ENCODE results near the gene PLEKHM3.

Gene PLEKHM3, protein sequence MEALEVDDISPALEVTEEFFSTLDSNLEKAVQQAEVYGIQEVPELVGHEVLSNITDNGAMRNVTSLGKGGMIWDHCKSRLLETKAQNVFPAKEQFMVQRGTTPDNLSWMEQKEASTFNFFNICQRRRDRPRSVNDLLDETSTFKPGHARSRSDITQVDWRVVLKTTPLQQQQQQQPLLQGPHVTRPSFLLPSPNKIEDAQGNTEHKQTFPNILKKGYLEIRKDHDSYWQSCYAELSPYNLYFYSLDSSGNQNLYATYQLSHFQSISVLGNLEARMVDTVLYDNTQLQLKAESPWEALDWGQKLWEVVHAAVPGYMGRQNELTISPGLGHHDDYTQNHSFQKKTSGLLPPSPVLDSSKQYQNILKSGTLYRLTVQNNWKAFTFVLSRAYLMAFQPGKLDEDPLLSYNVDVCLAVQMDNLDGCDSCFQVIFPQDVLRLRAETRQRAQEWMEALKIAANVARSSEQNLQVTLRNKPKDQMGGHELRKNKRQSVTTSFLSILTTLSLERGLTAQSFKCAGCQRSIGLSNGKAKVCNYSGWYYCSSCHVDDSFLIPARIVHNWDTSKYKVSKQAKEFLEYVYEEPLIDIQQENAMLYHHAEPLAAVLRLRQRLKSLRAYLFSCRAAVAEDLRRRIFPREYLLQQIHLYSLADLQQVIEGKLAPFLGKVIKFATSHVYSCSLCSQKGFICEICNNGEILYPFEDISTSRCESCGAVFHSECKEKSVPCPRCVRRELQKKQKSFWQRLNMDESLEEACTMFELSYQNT

DNA sequence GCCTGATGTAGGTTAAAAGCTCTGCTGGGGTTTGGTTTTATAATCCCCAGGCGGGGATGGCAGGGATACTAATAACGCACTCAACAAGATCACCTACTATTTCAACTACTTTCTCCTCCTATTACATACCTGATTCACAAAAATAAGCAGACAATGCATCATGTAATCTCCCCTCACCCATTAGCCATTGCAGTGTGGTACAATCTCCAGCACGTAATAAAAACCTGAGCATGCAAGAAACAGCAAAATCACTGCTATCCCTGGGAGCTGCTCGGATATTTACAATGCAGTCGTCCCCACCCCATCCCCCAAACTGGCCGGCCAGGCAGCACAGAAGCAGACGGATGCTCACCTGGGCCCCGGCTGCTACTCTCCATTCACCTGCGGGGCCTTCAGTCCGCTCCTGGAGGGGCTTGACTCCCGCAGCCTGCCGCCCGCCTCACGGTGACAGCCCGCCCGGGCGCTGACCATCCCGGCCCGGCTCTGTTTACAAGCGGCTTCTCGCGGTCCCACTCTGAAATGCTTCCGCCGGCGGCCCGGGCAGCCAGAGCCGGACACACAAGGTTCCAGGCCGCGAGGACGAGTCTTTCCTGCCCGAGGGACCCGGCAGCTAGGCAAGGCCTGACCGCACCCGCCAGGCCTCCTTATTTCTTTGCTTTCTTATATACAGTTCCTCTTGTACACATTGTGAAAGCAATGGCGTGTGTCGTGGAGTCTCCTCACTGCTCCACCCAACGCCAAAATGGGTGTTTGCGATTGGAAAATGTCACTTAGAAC lies at the start of gene PLEKHM3:
Gene PLEKHM3, minus strand, starts transcription at position 491 of the 777 bp plus-strand sequence. CDS start 23,888 bp downstream, outside the sequence.
- DNase-seq (ENCODE audit: low read depth in 2 of 2): peak; percentile 66 to 68

DNA sequence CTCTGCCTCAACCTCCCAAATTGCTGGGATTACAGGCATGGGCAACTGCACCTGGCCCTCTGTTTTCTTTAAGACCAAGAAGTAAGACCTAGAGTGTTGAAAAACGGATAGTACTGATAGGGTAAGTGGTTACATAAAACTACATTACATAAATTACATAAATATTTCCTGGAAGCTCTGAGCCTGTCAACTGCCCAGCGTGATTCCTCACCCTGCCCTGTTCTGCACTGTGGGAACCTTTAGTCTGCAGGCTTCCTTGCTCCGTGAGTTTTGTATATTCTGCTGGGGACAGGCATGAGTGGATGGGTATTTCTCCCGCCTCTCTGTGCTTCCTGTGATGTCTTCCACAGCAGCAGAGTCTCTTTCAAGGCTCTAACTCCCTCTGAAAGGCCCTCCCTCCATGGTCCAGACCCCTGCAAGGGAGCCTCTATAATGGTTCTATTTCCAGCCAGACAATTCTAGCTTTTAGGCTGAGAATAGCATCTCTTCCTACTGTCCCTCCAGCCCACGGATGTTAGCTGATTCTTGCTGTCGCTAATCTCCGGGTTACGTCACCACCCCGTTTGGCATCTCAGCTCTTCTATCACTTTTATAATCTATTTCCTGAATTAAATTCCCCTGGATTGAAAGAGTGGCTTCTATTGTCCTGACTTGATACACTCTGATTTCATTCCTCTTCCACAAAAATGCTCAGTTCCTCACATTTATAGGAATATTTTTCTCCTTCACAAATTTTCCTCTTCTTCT lies 49.5 kb upstream of the PLEKHM3 start:
- DNase-seq (ENCODE audit: low read depth in 2 of 2): no peak

DNA sequence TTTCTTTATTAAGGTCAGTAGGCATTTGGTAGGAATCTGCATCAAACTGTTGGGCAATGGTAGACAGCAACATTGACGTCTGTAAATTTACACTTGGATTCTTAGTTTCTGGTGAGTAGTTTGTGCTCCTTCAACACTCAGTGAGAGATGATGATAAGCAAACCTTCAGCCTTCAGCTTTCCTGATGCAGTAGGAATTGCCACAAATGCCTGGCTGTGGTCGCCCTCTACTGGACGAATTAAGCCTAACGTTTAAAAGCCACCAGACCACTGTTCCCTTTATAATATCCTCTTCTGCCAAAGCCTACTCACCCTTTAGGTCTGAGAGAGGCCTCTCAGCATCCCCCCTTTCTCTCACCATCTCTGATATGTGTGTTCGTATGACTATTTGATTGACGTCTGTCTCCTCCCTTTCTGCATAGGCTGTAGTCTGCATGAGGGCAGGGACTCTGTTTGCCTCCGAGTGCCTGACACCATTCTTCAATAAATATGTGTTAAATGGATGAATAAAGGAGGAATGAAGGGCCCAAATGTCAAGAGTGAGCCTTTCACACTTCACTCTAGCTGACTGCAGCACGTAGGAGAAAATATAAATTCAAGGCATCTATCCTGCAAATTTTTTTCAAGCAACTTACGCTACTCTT lies 47.0 kb upstream of the PLEKHM3 start:
- DNase-seq (ENCODE audit: low read depth in 2 of 2): peak; percentile 19 to 38

DNA sequence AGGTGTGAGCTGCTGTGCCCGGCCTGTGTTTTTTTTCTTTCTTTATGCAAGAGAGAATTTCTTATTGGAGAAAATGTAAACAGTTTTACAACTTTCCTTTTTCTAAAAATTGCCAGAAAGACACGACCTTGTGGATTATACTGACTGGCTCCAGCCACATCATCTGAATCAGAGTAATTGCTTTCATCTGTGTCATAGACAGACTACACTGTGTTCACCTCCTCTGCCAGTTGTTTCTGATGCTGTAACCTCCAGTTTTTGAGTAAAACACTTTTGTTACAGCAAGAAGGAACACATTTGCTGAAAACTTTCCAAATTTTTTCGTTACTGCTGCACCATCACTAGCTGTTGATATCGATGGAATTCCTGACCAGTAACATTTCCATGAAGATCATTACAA lies 43.9 kb upstream of the PLEKHM3 start:
- no peak for DNase-seq (ENCODE audit: low read depth in 2 of 2)

DNA sequence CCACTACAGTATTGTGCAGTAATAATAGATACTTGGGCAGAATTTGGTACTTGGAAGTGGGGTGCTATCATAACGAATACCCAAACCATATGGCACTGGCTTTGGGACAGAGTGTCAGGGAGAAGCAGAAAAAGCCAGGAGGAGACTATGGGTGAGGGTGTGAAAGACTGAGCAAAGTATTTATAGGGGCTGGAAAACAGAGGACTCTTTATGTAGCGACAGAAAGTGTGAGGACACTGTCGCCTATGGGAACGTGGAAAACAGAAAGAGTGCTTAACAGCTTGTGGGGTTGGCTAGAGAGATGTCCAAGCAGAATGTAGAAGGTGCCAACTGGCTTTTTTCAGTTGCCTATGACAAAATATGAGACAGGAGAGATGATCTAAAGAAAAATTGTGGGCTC lies 40.7 kb upstream of the PLEKHM3 start:
- DNase-seq (ENCODE audit: low read depth in 2 of 2): no peak

DNA sequence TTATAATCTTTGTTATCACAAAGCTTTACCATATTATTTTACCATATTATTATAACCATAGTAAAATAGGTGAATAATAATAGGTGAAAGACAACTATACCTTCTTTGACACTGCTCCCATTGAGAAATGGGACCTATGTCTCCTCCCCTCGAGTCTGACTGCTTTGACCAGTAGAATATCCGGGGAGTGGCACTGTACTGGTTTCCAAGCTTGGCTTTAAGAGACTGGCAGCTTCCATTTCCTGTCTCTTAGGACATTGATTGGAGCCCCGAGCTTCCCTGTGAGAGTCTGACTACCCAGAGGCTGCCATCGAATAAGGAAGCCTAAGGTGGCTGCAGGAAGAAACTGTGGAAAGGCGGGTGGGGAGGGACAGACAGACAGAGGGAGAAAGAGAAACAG lies 40.1 kb upstream of the PLEKHM3 start:
- DNase-seq (ENCODE audit: low read depth in 2 of 2): no peak

DNA sequence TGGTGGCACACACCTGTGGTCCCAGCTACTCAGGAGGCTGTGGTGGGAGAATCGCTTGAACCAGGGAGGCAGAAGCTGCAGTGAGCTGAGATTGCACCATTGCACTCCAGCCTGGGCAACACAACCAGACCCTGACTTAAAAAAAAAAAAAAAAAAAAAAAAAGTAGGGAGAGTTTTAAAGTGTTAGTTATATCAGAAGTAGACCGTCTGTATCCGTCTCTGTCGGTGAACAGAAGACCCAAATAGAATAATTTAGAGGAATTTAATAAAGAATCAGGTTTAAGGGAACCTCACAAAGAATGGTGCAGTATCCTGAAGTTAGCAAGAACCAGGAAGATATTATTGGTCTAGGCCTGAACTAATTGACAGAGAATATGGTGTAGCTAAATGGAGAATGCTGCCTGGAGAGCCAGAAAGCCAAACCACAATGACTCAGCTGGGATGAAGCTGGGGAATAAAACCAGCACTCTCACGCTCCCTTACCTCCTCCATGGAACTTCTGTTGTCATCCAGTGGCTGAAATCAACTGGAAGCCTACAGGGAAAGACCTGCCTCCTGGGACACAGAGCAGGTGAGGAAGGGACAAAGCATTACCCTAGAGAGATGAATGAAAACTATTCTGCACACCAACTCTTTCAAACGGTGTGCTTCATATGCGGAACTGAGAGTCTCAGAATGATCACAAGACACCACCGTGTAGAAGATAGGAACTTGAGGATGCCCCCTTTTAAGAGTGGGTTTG lies 39.1 kb upstream of the PLEKHM3 start:
- no peak for DNase-seq (ENCODE audit: low read depth in 2 of 2)

DNA sequence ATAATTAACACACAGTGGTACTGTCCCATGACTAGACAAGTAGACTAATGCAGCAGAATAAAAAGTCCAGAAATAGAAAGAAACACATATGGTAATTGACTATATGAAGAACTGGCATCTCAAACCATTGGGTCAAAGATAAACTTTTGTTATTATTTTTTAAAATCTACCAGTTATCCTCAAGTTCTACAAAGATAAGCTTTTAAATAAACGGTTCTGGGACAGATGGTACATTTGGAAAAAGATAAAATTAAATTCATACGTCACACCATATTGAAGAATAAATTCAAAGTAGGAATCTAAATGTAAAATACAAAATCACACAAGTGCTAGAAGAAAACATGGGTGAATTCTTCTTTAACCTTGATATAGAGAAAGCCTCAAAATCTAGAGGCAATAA lies 37.6 kb upstream of the PLEKHM3 start:
- no peak for DNase-seq (ENCODE audit: low read depth in 2 of 2)

DNA sequence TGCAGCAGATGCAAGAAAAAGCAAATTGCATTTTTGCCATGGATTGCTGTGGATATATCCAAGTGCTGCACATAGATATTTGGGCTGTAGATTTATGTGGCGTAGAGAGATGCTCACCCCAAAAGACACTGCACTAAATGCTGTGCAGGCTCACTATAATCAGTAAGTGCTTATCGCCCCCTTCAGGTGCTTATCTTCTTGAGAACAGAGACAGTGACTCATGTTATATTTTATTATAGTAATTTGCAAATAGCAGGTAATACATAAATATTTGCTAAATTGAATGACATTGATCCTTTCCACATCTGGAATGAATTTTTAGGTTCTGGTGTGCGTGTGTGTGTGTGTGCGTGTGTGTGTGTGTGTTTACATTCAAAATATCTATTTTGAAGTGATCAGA lies 36.8 kb upstream of the PLEKHM3 start:
- no peak for DNase-seq (ENCODE audit: low read depth in 2 of 2)

DNA sequence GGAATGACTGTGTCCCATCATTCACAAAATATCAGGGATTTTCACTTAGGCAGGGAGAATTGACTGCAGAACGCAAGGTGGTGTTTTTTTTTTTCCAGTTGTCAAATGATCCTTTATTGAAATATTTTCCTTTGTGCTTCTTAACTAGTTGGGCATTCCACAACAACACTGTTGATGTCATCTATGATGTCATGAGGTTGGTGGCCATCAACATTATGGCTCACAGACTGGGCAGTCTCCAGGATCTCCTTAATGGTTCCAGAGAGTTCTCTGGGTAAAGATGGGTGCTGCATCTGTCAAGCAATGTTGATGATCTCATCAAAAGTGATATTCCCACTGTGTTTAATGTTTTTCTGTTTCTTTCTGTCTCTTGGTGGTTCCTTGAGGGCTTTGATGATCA lies 31.8 kb upstream of the PLEKHM3 start:
- DNase-seq (ENCODE audit: low read depth in 2 of 2): no peak

DNA sequence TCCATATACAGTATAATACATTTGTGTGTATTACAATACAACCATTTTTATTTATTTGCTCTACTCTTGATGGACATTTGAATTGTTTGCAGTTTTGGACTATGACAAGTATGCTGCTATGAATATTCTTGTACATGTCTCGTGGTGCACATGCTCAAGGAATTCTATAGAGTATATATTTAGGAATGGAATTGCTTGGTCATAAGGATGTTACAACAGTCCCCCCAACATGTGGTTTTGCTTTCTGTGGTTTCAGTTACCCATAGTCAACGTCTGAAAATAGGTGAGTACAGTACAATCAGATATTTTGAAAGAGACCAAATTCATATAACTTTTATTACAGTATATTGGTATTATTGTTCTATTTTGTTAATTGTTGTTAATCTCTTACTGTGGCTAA lies 24.1 kb upstream of the PLEKHM3 start:
- DNase-seq (ENCODE audit: low read depth in 2 of 2): no peak

DNA sequence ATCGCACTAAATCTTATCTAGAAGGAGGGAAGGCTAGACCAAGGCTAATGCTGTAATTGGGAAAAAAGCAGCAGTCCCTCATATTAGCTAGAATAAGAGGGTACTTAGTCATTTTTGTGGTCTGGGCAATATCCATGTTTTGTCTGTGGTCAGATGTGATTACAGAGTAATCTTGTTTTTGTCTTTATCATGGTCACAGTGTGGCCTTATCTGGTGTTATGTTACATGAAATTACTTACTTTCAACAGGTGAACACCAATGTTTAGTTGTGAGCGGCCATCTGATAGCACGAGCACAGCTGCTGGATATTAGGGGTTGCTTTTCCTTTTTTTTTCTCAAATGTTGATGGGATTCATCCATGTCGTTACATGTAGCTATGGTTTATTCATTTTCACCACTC lies 23.7 kb upstream of the PLEKHM3 start:
- no peak for DNase-seq (ENCODE audit: low read depth in 2 of 2)

DNA sequence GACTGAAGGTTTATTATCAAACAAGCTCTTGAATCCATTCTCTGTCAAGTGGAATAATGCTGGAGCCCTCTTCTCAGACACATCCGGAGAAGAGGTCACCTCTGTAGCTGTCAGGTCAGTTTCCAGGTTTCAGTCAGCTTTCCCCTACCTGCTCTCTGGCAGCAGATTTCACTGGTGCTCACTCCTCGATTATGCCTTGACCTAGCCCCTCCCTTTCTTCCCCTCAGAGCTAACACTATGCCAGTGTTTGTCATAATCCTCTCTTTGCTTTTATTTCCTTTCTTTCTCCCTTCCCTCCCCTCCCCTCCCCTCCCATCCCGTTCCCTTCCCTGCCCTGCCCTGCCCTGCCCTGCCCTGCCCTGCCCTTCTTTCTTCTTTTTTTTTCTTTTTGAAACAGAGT lies 22.5 kb upstream of the PLEKHM3 start:
- no peak for DNase-seq (ENCODE audit: low read depth in 2 of 2)

DNA sequence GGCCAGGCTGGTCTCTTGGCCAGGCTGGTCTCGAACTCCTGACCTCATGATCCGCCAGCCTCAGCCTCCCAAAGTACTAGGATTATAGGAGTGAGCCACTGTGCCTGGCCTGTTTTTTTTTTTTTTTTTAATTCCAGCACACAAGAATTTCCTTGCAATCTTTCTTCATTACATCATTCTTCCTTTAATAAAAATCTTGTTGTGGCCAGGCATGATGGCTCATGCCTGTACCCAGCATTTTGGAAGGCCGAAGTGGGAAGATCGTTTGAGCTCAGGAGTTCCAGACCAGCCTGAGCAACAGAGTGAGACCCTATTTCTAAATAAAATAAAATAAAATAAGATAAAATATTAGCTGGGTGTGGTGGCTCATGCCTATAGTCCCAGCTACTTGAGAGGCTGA lies 21.4 kb upstream of the PLEKHM3 start:
- no peak for DNase-seq (ENCODE audit: low read depth in 2 of 2)

DNA sequence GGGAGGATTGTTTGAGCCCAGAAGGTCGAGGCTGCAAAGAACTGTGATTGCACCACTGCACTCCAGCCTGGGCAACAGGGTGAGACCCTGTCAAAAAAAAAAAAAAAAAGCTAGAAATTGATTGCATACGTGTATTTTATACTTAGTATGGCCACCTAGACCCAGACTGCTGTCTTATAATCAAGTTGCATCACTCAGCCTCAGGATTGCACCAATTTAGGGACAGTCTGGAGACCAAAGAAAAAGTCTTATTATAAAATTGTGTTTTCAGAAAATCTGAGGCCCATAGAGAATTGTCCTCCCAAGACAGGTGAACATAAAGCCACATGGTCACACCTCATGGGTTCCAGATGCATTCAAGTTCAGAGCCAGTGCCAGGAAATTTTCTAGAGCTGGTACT lies 17.1 kb upstream of the PLEKHM3 start:
- no peak for DNase-seq (ENCODE audit: low read depth in 2 of 2)

DNA sequence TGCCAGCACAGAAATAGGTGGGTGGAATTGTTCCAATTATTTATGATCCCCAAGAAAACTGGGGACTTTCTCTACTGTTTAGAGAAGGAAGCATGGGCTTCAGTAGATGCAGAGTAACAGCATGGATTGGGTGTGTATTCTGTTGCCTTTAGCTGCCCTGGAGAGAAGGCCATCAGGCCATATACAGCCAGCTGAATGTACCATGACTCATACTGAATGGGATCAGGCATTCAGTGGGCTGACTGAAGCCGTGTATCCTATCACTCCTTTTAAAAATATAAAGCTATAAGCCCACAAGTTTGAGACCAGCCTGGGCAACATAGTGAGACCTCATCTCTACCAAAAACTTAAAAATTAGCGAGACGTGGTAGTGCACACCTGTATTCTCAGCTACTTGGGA lies 16.7 kb upstream of the PLEKHM3 start:
- no peak for DNase-seq (ENCODE audit: low read depth in 2 of 2)

DNA sequence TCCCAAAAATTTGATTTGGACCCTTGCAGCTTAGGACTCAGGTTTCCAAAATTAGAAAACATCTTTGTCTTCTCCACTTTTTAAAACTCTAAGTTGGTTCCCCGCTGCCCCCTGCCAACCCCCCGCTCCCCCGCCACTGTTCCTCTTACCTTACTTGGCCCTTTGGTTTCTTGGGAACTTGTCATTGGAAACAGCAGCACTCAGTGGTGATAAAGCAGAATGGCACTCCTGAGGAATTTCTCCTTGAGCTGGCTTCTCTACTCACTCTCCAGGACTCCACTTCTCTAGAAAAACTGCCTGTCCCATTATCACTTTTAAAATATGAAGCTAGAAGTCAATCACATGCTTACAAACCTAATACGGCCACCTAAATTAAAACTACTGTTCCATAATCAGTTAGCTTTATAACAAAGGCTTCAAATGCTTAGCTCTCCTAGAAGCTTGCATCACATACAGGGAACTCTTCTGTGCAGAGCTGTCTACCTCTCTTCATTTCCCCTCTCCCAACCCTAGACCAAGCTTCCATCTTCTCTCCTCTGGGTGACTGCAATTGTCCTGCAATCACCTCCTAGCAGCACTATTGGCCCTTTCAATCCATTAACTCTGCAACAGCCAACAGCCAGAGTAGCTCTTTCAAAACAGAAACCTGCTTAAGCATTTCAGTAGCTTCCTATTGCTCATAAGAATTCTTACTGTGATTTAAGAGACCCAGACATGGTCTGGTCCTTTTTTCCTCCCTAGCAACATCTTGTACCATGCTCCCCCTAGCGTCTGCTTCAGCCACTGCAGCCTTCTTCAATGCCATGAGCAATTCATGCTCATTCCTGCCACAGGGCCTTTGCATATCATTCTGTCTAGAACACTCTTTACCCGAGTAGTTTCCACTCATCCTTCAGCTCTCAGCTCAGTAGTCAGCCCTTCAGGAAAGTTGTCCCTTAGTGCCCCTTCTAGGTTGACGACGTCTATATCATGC lies 15.2 kb upstream of the PLEKHM3 start:
- peak; percentile 62 to 79 for DNase-seq (ENCODE audit: low read depth in 2 of 2)

DNA sequence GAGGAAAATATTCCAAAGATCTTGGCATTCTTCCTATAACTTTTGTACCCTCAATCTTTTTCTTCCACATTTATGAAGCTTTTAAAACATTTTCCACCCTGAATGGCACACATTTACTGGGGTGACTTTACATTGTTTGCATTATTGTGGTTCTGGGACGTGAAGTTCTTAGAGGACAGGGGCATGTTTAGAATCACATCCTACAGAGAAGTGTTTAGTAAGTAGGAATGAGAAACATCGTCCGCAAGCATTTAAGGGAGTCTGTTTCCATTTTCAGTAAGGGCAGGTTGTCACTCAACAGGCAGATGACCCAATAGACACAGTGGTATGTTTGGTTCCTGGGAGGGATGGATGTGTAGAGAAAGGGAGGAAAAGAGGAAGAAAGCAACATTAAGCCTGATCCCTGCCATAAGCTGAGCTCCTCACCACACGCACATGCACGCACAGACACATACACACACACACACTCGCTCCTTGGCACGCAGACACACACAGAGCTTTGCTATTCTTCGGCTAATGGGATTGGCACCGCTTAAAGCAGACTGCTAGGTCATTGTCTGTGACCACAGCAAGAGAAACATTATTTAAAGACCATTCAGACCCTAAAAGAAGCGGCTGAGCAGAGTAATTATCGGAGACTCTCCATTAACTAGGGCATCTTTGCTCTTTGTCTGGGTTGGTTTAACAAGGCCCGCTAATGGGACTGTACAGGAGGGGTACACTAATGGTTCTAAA lies 14.2 kb upstream of the PLEKHM3 start:
- DNase-seq (ENCODE audit: low read depth in 2 of 2): no peak
